Sigmoid colon (tissue), 4 donors: Measurements from ENCODE around the gene ACP7.

ENCODE experiments used
- EP300 ChIP-seq, 4 donors: sonication (generic); formaldehyde crosslinking; IDR thresholded peaks; one replicate each; pipeline ENCODE4 v1.6.1; 2017; ENCODE audit warnings: antibody characterized with exemption in 4 of 4
- POLR2A ChIP-seq, 2 donors: fragments of 450-650 bp; IDR thresholded peaks; one replicate each; pipeline ENCODE4 v1.6.1; 2016; ENCODE audit warnings: antibody characterized with exemption in 2 of 2, mild to moderate bottlenecking in 2 of 2, moderate library complexity in 2 of 2
- TF ChIP-seq, protein P1 (sequence below), 4 experiments: fragments of 450-650 bp in 3 of 4; fragments of 200-600 bp in 1 of 4; IDR thresholded peaks; one replicate each; pipeline ENCODE4 v1.5.1; 2016 to 2019; ENCODE audit warnings: antibody characterized with exemption in 4 of 4, mild to moderate bottlenecking in 3 of 4, moderate library complexity in 2 of 4

DNA sequence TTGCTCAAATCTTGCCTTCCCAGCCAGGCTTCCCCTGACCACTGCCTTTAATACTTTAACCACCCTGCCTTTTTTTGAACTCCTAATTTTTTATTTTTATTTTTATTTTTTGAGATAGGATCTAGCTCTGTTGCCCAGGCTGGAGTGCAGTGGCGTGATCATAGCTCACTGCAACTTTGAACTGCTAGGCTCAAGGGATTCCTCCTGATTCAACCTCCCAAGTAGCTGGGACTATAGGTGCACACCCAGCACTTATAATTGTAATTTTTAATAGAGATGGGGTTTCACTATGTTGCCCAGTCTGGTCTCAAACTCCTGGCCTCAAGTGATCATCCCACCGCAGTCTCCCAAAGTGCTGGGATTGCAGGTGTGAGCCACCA, 30.1 kb upstream of the ACP7 start:
- TF ChIP-seq, protein P1, sequence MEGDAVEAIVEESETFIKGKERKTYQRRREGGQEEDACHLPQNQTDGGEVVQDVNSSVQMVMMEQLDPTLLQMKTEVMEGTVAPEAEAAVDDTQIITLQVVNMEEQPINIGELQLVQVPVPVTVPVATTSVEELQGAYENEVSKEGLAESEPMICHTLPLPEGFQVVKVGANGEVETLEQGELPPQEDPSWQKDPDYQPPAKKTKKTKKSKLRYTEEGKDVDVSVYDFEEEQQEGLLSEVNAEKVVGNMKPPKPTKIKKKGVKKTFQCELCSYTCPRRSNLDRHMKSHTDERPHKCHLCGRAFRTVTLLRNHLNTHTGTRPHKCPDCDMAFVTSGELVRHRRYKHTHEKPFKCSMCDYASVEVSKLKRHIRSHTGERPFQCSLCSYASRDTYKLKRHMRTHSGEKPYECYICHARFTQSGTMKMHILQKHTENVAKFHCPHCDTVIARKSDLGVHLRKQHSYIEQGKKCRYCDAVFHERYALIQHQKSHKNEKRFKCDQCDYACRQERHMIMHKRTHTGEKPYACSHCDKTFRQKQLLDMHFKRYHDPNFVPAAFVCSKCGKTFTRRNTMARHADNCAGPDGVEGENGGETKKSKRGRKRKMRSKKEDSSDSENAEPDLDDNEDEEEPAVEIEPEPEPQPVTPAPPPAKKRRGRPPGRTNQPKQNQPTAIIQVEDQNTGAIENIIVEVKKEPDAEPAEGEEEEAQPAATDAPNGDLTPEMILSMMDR (IDR thresholded peaks at IDR 0.05), result no peak
- no peak for TF ChIP-seq POLR2A (IDR thresholded peaks at IDR 0.05)
- no peak for TF ChIP-seq EP300 (IDR thresholded peaks at IDR 0.05)
